IMR-90 (cell line): ENCODE measurements around the gene PRRC2A. TPM values are rescaled to one million over a fixed set of nuclear protein-coding genes. Genes with fewer than 3 reads are reported as not detected.

Experiments
- ATAC-seq: fragments of 200-7000 bp; cut with Tn5 transposase; 2 replicates; pipeline ENCODE4 v1.9.1; 2020; ENCODE audit warnings: low read depth, mild to moderate bottlenecking, moderate library complexity
- BruUV-seq: library from RNA; stranded (reverse); fragments of 400-500 nt; replicated peaks from 2 replicates; lab custom pipeline; 2021; lab: Mats Ljungman, UMichigan
- CTCF ChIA-PET: fragments of 300-600 bp; formaldehyde crosslinking; extraction: SDS; loops from one replicate; lab custom pipeline; 2021; ENCODE audit warnings: antibody characterized with exemption; lab: Yijun Ruan, JAX
- POLR2A ChIA-PET: fragments of 300-600 bp; sonication (Branson Sonifier 250); formaldehyde crosslinking; loops from one replicate; lab custom pipeline; 2022; ENCODE audit warnings: antibody characterized with exemption; ENCODE audit not compliant: unreplicated experiment; lab: Charles Lee
- DNase-seq: peaks from one replicate; pipeline ENCODE4 v3.0.0; 2013
- H2AFZ ChIP-seq: replicated peaks from 2 replicates; pipeline ENCODE3; 2013; ENCODE audit warnings: low read length, mild to moderate bottlenecking; ENCODE audit not compliant: poor library complexity
- H2AK5ac ChIP-seq: 2 replicates; pipeline ENCODE4 v1.6.1; 2013; ENCODE audit warnings: low read depth, low read length, inconsistent platforms
- H2AK9ac ChIP-seq: replicated peaks from 2 replicates; pipeline ENCODE3; 2013; ENCODE audit warnings: mild to moderate bottlenecking, low read depth, low read length, moderate library complexity; ENCODE audit not compliant: poor library complexity
- H2BK120ac ChIP-seq: 2 replicates; pipeline ENCODE4 v1.6.1; 2013; ENCODE audit warnings: low read depth, low read length, inconsistent platforms
- H2BK15ac ChIP-seq: 3 replicates; pipeline ENCODE4 v1.6.1; 2013; ENCODE audit warnings: low read depth, low read length, inconsistent platforms
- H2BK20ac ChIP-seq: 2 replicates; pipeline ENCODE4 v1.6.1; 2013; ENCODE audit warnings: low read depth, mild to moderate bottlenecking, inconsistent platforms, low read length, moderate library complexity
- H2BK5ac ChIP-seq: 2 replicates; pipeline ENCODE4 v1.6.1; 2013; ENCODE audit warnings: mild to moderate bottlenecking, low read depth, low read length, inconsistent platforms; ENCODE audit not compliant: poor library complexity, severe bottlenecking
- H3K14ac ChIP-seq: replicated peaks from 2 replicates; pipeline ENCODE4 v1.6.1; 2013; ENCODE audit warnings: low read depth, low read length, inconsistent platforms
- H3K18ac ChIP-seq: 2 replicates; pipeline ENCODE4 v1.6.1; 2013; ENCODE audit warnings: low read depth, low read length, control low read depth
- H3K23ac ChIP-seq: 2 replicates; pipeline ENCODE4 v1.6.1; 2013; ENCODE audit warnings: low read depth, low read length, inconsistent platforms
- H3K27ac ChIP-seq: 2 replicates; pipeline ENCODE4 v1.5.1; 2013; ENCODE audit warnings: mild to moderate bottlenecking, control low read depth, low read length; ENCODE audit not compliant: insufficient read depth
- H3K27me3 ChIP-seq: 2 replicates; pipeline ENCODE4 v1.6.1; 2013; ENCODE audit warnings: low read length; ENCODE audit not compliant: control insufficient read depth, insufficient read depth
- H3K36me3 ChIP-seq: 2 replicates; pipeline ENCODE4 v1.6.1; 2013; ENCODE audit warnings: low read length, mixed read lengths; ENCODE audit not compliant: control insufficient read depth, insufficient read depth
- H3K4ac ChIP-seq: 2 replicates; pipeline ENCODE4 v1.6.1; 2013; ENCODE audit warnings: low read depth, low read length, inconsistent platforms
- H3K4me1 ChIP-seq: 2 replicates; pipeline ENCODE4 v1.6.1; 2013; ENCODE audit warnings: low read length, mixed read lengths; ENCODE audit not compliant: control insufficient read depth, insufficient read depth
- H3K4me2 ChIP-seq: 2 replicates; pipeline ENCODE4 v1.6.1; 2013; ENCODE audit warnings: low read depth, mild to moderate bottlenecking, control low read depth, low read length, moderate library complexity
- H3K4me3 ChIP-seq: 2 replicates; pipeline ENCODE4 v1.5.1; 2013; ENCODE audit warnings: low read depth, mild to moderate bottlenecking, control low read depth, low read length, moderate library complexity; ENCODE audit not compliant: insufficient read depth
- H3K56ac ChIP-seq: 2 replicates; pipeline ENCODE4 v1.6.1; 2013; ENCODE audit warnings: low read length, inconsistent platforms; ENCODE audit not compliant: insufficient read depth; ENCODE audit errors: extremely low read depth
- H3K79me1 ChIP-seq, 2 experiments: 2 replicates each; pipeline ENCODE4 v1.6.1; 2013; ENCODE audit warnings: low read length in 2 of 2, inconsistent platforms in 1 of 2, low read depth in 1 of 2
- H3K9ac ChIP-seq: 2 replicates; pipeline ENCODE4 v1.6.1; 2013; ENCODE audit warnings: low read depth, low read length, control low read depth
- H3K9me1 ChIP-seq: 2 replicates; pipeline ENCODE4 v1.6.1; 2013; ENCODE audit warnings: low read length, inconsistent platforms; ENCODE audit not compliant: insufficient read depth
- H3K9me3 ChIP-seq: 2 replicates; pipeline ENCODE4 v1.6.1; 2013; ENCODE audit warnings: low read length; ENCODE audit not compliant: control insufficient read depth, insufficient read depth
- H4K20me1 ChIP-seq: 2 replicates; pipeline ENCODE4 v1.6.1; 2013; ENCODE audit warnings: low read length, inconsistent platforms; ENCODE audit not compliant: insufficient read depth
- H4K5ac ChIP-seq: 2 replicates; pipeline ENCODE4 v1.6.1; 2013; ENCODE audit warnings: mild to moderate bottlenecking, low read depth, low read length, control low read depth
- H4K8ac ChIP-seq, 2 experiments: 2 replicates each; pipeline ENCODE4 v1.6.1; 2013; ENCODE audit warnings: low read depth in 2 of 2, low read length in 2 of 2, control low read depth in 1 of 2, inconsistent platforms in 1 of 2
- H4K91ac ChIP-seq: 2 replicates; pipeline ENCODE4 v1.6.1; 2013; ENCODE audit warnings: low read depth, low read length, inconsistent platforms; ENCODE audit not compliant: insufficient read depth
- BHLHE40 ChIP-seq: fragments of 150-350 bp; IDR thresholded peaks from 2 replicates; pipeline ENCODE4 v1.6.1; 2016; ENCODE audit warnings: mild to moderate bottlenecking, low read depth, low read length
- CHD1 ChIP-seq: IDR thresholded peaks from 2 replicates; pipeline ENCODE4 v1.6.1; 2012; ENCODE audit warnings: low read depth, low read length, improper control_type of control experiment
- FOS ChIP-seq: fragments of 150-350 bp; IDR thresholded peaks from 2 replicates; pipeline ENCODE4 v1.6.1; 2016; ENCODE audit warnings: low read depth, low read length
- MAFK ChIP-seq: IDR thresholded peaks from 2 replicates; pipeline ENCODE4 v1.6.1; 2012; ENCODE audit warnings: low read depth, low read length, improper control_type of control experiment
- MAZ ChIP-seq: IDR thresholded peaks from 2 replicates; pipeline ENCODE4 v1.6.1; 2012; ENCODE audit warnings: low read depth, mild to moderate bottlenecking, low read length, improper control_type of control experiment, moderate library complexity, borderline replicate concordance
- MXI1 ChIP-seq: IDR thresholded peaks from 2 replicates; pipeline ENCODE4 v1.6.1; 2012; ENCODE audit warnings: low read depth, mild to moderate bottlenecking, low read length, moderate library complexity, borderline replicate concordance
- NFE2L2 ChIP-seq: fragments of 150-350 bp; IDR thresholded peaks from 2 replicates; pipeline ENCODE4 v1.6.1; 2016; ENCODE audit warnings: low read depth, mild to moderate bottlenecking, low read length
- POLR2A ChIP-seq: IDR thresholded peaks from 2 replicates; pipeline ENCODE4 v1.6.1; 2012; ENCODE audit warnings: mild to moderate bottlenecking, low read depth, low read length
- RAD21 ChIP-seq: IDR thresholded peaks from 2 replicates; pipeline ENCODE4 v1.6.1; 2012; ENCODE audit warnings: low read length, improper control_type of control experiment
- RCOR1 ChIP-seq: IDR thresholded peaks from 2 replicates; pipeline ENCODE4 v1.6.1; 2012; ENCODE audit warnings: mild to moderate bottlenecking, low read length, improper control_type of control experiment; ENCODE audit not compliant: insufficient replicate concordance
- RFX5 ChIP-seq: IDR thresholded peaks from 2 replicates; pipeline ENCODE4 v1.8.0; 2012; ENCODE audit warnings: low read depth, mild to moderate bottlenecking, low read length, moderate library complexity
- WGBS, 2 experiments: methylation state at CpG; one replicate each; pipeline versions ENCODE4 v1.1.5 to v1.1.7; 2013; ENCODE audit warnings: missing lambda C conversion rate in 2 of 2; ENCODE audit not compliant: insufficient read length in 1 of 2; ENCODE audit errors: extremely low coverage in 2 of 2; 5-methylcytosine and 5-hydroxymethylcytosine counted together
- dilution Hi-C: fragments of 300-500 bp; cut with HindIII; formaldehyde crosslinking; loops from one replicate; pipeline ENCODE4 v1.14.3; 2018; ENCODE audit warnings: low sequenced_read_pairs; ENCODE audit not compliant: unreplicated experiment
- in situ Hi-C: fragments of 300-500 bp; cut with MboI; formaldehyde crosslinking; loops from 3 replicates; pipeline ENCODE4 v1.14.3; 2019; ENCODE audit warnings: low sequenced_read_pairs, inconsistent platforms, mixed read lengths
- intact Hi-C: fragments of 100-400 bp; cut with micrococcal nuclease; formaldehyde crosslinking; loops from 2 replicates; pipeline ENCODE4 v1.10.0; 2022
- polyA plus RNA-seq, 3 experiments: library from polyadenylated mRNA; depleted of rRNA; stranded (reverse); fragments of >200 nt; gene quantifications; 2 replicates each; pipeline ENCODE4 v1.2.3, GENCODE V29; 2012; ENCODE audit warnings: low replicate concordance in 1 of 3
- total RNA-seq: library from RNA; depleted of rRNA; stranded (reverse); fragments of >200 nt; gene quantifications from 2 replicates; pipeline ENCODE4 v1.2.3, GENCODE V29; 2012
- TF ChIP-seq, protein P1 (sequence below): conservative IDR thresholded peaks from 2 replicates; pipeline ENCODE4 v1.5.1; 2012; ENCODE audit warnings: mild to moderate bottlenecking, low read depth, low read length, improper control_type of control experiment
- TF ChIP-seq, protein P2 (sequence below): fragments of 150-350 bp; IDR thresholded peaks from 2 replicates; pipeline ENCODE4 v1.6.1; 2017; ENCODE audit warnings: mild to moderate bottlenecking, antibody characterized with exemption, low read length, low read depth
- TF ChIP-seq, protein P3 (sequence below): fragments of 150-350 bp; IDR thresholded peaks from 2 replicates; pipeline ENCODE4 v1.6.1; 2016; ENCODE audit warnings: low read depth, mild to moderate bottlenecking, low read length, moderate library complexity, borderline replicate concordance

Gene PRRC2A
- total and polyA plus RNA-seq, 2 of the 4 experiments (the other 2 are of a cell fraction), result 7.7 to 88.6 TPM

DNA sequence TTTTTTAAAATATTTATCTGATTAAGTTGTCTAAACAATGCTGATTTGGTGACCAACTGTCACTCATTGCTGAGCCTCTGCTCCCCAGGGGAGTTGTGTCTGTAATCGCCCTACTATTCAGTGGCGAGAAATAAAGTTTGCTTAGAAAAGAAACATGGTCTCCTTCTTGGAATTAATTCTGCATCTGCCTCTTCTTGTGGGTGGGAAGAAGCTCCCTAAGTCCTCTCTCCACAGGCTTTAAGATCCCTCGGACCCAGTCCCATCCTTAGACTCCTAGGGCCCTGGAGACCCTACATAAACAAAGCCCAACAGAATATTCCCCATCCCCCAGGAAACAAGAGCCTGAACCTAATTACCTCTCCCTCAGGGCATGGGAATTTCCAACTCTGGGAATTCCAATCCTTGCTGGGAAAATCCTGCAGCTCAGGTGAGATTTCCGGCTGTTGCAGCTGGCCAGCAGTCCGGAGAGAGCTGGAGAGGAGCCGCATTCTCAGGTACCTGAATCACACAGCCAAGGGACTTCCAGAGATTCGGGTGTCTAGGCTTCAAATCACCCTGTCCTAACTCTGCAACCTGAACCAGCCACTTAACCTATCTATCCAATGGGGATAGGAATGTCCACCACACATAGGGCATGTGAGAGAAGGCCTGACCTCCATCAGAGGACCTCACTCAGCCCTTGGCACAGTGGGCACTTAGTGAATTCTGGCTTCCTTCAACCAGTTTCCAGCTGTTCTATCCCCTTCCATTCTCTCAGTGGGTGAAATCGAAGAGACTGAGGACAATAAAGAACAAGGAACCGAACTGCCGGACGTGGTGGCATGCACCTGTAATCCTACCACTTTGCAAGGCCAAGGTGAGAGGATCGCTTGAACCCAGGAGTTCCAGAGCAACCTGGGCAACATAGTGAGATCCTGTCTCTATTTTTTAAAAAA lies 42.1 kb upstream of the PRRC2A start:
- no peak overlapping the region for H4K5ac ChIP-seq
- H2AK9ac ChIP-seq, result no peak overlapping the region
- DNase-seq (no peak), ATAC-seq (no peak)
- no peak overlapping the region for H4K8ac ChIP-seq
- no peak overlapping the region for H2AK5ac ChIP-seq
- H3K23ac ChIP-seq, result no peak overlapping the region
- no peak overlapping the region for H2BK15ac ChIP-seq
- no peak overlapping the region for H2AFZ ChIP-seq
- intact Hi-C loops, result no loop called here
- H3K36me3 ChIP-seq, result no peaks in the 10 kb centered on the region
- POLR2A ChIA-PET, result no interaction called here
- WGBS, 2 experiments, result 83% methylated on average over 1 of the region's 12 CpGs; no CpG with 5 or more reads in 1 of the 2 experiments
- no TSS peak for BruUV-seq
- peaks cover 22% of the 10 kb centered on the region for H3K27me3 ChIP-seq
- in situ Hi-C loops, result no loop called here
- H2BK5ac ChIP-seq, result no peak overlapping the region
- peaks cover 4% of the 10 kb centered on the region; the same call in 1 of the 2 replicates for H3K4me1 ChIP-seq
- no peak overlapping the region for H3K18ac ChIP-seq
- dilution Hi-C loops, result no loop called here
- H3K9me1 ChIP-seq, result no peaks in the 10 kb centered on the region; the same call in 1 of the 2 replicates
- no peak overlapping the region for H4K91ac ChIP-seq
- no peak overlapping the region for H2BK120ac ChIP-seq
- H3K4me2 ChIP-seq, result no peak overlapping the region
- H2BK20ac ChIP-seq, result no peak overlapping the region
- no peaks in the 10 kb centered on the region for H3K79me1 ChIP-seq
- H3K56ac ChIP-seq, result no peak overlapping the region
- H4K20me1 ChIP-seq, result no peaks in the 10 kb centered on the region
- CTCF ChIA-PET, result interaction anchor here (0.6 to 1.1 kb wide), 2 partner anchors 19 to 27 kb away, joined by 3 read pairs; no protein-coding TSS in a partner anchor
- H3K4ac ChIP-seq, result no peak overlapping the region
- H3K27ac ChIP-seq, result no peak overlapping the region
- no peak overlapping the region for H3K9ac ChIP-seq
- H3K4me3 ChIP-seq, result no peak overlapping the region
- H3K14ac ChIP-seq, result no peak overlapping the region
- no peaks in the 10 kb centered on the region for H3K9me3 ChIP-seq
- TF ChIP-seq RFX5, result no peak
- TF ChIP-seq, protein P1, sequence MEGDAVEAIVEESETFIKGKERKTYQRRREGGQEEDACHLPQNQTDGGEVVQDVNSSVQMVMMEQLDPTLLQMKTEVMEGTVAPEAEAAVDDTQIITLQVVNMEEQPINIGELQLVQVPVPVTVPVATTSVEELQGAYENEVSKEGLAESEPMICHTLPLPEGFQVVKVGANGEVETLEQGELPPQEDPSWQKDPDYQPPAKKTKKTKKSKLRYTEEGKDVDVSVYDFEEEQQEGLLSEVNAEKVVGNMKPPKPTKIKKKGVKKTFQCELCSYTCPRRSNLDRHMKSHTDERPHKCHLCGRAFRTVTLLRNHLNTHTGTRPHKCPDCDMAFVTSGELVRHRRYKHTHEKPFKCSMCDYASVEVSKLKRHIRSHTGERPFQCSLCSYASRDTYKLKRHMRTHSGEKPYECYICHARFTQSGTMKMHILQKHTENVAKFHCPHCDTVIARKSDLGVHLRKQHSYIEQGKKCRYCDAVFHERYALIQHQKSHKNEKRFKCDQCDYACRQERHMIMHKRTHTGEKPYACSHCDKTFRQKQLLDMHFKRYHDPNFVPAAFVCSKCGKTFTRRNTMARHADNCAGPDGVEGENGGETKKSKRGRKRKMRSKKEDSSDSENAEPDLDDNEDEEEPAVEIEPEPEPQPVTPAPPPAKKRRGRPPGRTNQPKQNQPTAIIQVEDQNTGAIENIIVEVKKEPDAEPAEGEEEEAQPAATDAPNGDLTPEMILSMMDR, result no peak
- TF ChIP-seq, protein P2, sequence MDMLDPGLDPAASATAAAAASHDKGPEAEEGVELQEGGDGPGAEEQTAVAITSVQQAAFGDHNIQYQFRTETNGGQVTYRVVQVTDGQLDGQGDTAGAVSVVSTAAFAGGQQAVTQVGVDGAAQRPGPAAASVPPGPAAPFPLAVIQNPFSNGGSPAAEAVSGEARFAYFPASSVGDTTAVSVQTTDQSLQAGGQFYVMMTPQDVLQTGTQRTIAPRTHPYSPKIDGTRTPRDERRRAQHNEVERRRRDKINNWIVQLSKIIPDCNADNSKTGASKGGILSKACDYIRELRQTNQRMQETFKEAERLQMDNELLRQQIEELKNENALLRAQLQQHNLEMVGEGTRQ, result no peak
- no peak for TF ChIP-seq FOS
- TF ChIP-seq RCOR1, result no peak
- no peak for TF ChIP-seq MAZ
- no peak for TF ChIP-seq POLR2A
- no peak for TF ChIP-seq BHLHE40
- TF ChIP-seq, protein P3, sequence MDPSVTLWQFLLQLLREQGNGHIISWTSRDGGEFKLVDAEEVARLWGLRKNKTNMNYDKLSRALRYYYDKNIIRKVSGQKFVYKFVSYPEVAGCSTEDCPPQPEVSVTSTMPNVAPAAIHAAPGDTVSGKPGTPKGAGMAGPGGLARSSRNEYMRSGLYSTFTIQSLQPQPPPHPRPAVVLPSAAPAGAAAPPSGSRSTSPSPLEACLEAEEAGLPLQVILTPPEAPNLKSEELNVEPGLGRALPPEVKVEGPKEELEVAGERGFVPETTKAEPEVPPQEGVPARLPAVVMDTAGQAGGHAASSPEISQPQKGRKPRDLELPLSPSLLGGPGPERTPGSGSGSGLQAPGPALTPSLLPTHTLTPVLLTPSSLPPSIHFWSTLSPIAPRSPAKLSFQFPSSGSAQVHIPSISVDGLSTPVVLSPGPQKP, result no peak
- TF ChIP-seq MXI1, result no peak
- no peak for TF ChIP-seq NFE2L2
- TF ChIP-seq RAD21, result no peak
- TF ChIP-seq MAFK, result no peak
- no peak for TF ChIP-seq CHD1
